GM03348 (cell line): ENCODE results near the gene RNASEH1.
"Not testable (repeated sequence)": the region's sequence is repeated elsewhere in the genome, so short reads cannot be mapped to it uniquely, and the experiment has no call there.

Source experiments
- DNase-seq: peaks from one replicate; pipeline ENCODE4 v3.0.0; 2012; ENCODE audit warnings: low spot score

RNASEH1 gene

GRCh38 chr2:3518496-3519254 lies 39.5 kb downstream of the RNASEH1 start:
- peak; percentile 100 for DNase-seq

- no peak for DNase-seq
These were observed 40.1 kb downstream of the RNASEH1 start for GRCh38 chr2:3517948-3518495.

GRCh38 chr2:3516831-3517230 lies 41.3 kb downstream of the RNASEH1 start:
- no peak for DNase-seq

GRCh38 chr2:3515438-3515837 lies 42.7 kb downstream of the RNASEH1 start:
- DNase-seq: not testable (repeated sequence)

GRCh38 chr2:3513026-3513810 lies 44.9 kb downstream of the RNASEH1 start:
- no peak for DNase-seq

GRCh38 chr2:3512086-3512485 lies 46.0 kb downstream of the RNASEH1 start:
- DNase-seq: no peak

GRCh38 chr2:3505771-3506170 lies 52.4 kb downstream of the RNASEH1 start:
- no peak for DNase-seq

- no peak for DNase-seq
These were observed 53.4 kb downstream of the RNASEH1 start for GRCh38 chr2:3504741-3505140.

GRCh38 chr2:3503483-3503882 lies 54.6 kb downstream of the RNASEH1 start:
- DNase-seq: no peak

- no peak for DNase-seq
These were observed 55.1 kb downstream of the RNASEH1 start for GRCh38 chr2:3503046-3503445.

GRCh38 chr2:3500326-3500899 lies 57.7 kb downstream of the RNASEH1 start:
- DNase-seq: no peak

- DNase-seq: no peak
These were observed 59.2 kb downstream of the RNASEH1 start for GRCh38 chr2:3498783-3499394.

- DNase-seq: not testable (repeated sequence)
These were observed 61.4 kb downstream of the RNASEH1 start for GRCh38 chr2:3496708-3497080.
